Neural cell (in vitro differentiated cells): ENCODE results near the gene EPC2. TPM values are rescaled to one million over a fixed set of nuclear protein-coding genes. Genes with fewer than 3 reads are reported as not detected.

Source experiments
- H2AFZ ChIP-seq: fragments of 200-600, 300-800 bp; sonication (generic), shearing (Covaris generic); 2 replicates; pipeline ENCODE4 v1.6.0; 2014; ENCODE audit warnings: low read depth, mild to moderate bottlenecking, antibody characterized with exemption, low read length, moderate library complexity
- H3F3A ChIP-seq: fragments of 200-600 bp; shearing (Covaris generic); 2 replicates; pipeline ENCODE4 v1.6.1; 2016; ENCODE audit warnings: mild to moderate bottlenecking, moderate library complexity, mixed read lengths, antibody characterized with exemption, low read length; ENCODE audit not compliant: insufficient read depth, poor library complexity, severe bottlenecking
- H3K27ac ChIP-seq: fragments of 200-600, 300-800 bp; sonication (generic), shearing (Covaris generic); 2 replicates; pipeline ENCODE4 v1.5.1; 2014; ENCODE audit warnings: mild to moderate bottlenecking, low read length, moderate library complexity
- H3K27me3 ChIP-seq: fragments of 300-800, 200-600 bp; sonication (generic), shearing (Covaris generic); 2 replicates; pipeline ENCODE4 v1.6.0; 2014; ENCODE audit warnings: mild to moderate bottlenecking, low read depth, low read length, moderate library complexity; ENCODE audit not compliant: insufficient read depth
- H3K36me3 ChIP-seq: fragments of 300-800, 200-600 bp; sonication (generic), shearing (Covaris generic); 2 replicates; pipeline ENCODE4 v1.5.1; 2014; ENCODE audit warnings: mild to moderate bottlenecking, antibody characterized with exemption, low read length, moderate library complexity; ENCODE audit not compliant: insufficient read depth
- H3K4me2 ChIP-seq: fragments of 300-800, 200-600 bp; sonication (generic), shearing (Covaris generic); 2 replicates; pipeline ENCODE4 v1.6.0; 2014; ENCODE audit warnings: mild to moderate bottlenecking, low read length
- H3K4me3 ChIP-seq: fragments of 300-800, 200-600 bp; sonication (generic), shearing (Covaris generic); 2 replicates; pipeline ENCODE4 v1.5.1; 2014; ENCODE audit warnings: mild to moderate bottlenecking, low read length, moderate library complexity
- H3K79me2 ChIP-seq: fragments of 200-600 bp; shearing (Covaris generic); replicated peaks from 2 replicates; pipeline ENCODE4 v1.6.0; 2014; ENCODE audit warnings: mild to moderate bottlenecking, low read length, moderate library complexity; ENCODE audit not compliant: insufficient read depth
- H3K9ac ChIP-seq: fragments of 300-800, 200-600 bp; sonication (generic), shearing (Covaris generic); 2 replicates; pipeline ENCODE4 v1.6.1; 2016; ENCODE audit warnings: mild to moderate bottlenecking, low read length, mixed read lengths
- H3K9me2 ChIP-seq: fragments of 200-600 bp; shearing (Covaris generic); 2 replicates; pipeline ENCODE4 v1.6.1; 2016; ENCODE audit warnings: mild to moderate bottlenecking, low read length, mixed read lengths; ENCODE audit not compliant: insufficient read depth
- H3K9me3 ChIP-seq: fragments of 200-600, 300-800 bp; sonication (generic), shearing (Covaris generic); 2 replicates; pipeline ENCODE4 v1.6.1; 2016; ENCODE audit warnings: mild to moderate bottlenecking, mixed run types, low read length, moderate library complexity, mixed read lengths
- H4K20me1 ChIP-seq: fragments of 200-600 bp; shearing (Covaris generic); 2 replicates; pipeline ENCODE4 v1.6.1; 2016; ENCODE audit warnings: mild to moderate bottlenecking, mixed run types; ENCODE audit not compliant: insufficient read depth
- CTCF ChIP-seq: fragments of 450-650 bp; IDR thresholded peaks from 2 replicates; pipeline ENCODE4 v1.5.1; 2014; ENCODE audit warnings: antibody characterized with exemption, mild to moderate bottlenecking, moderate library complexity; ENCODE audit not compliant: poor library complexity, severe bottlenecking
- EP300 ChIP-seq: fragments of 450-650 bp; conservative IDR thresholded peaks from 2 replicates; pipeline ENCODE4 v1.6.1; 2014; ENCODE audit warnings: antibody characterized with exemption, mild to moderate bottlenecking, moderate library complexity; ENCODE audit not compliant: poor library complexity, severe bottlenecking
- EZH2 ChIP-seq: fragments of 200-600, 300-800 bp; shearing (Covaris generic), sonication (generic); IDR thresholded peaks from 2 replicates; pipeline ENCODE4 v1.6.1; 2014; ENCODE audit warnings: antibody characterized with exemption, low read length, borderline replicate concordance, mild to moderate bottlenecking; ENCODE audit not compliant: insufficient read depth, poor library complexity, severe bottlenecking
- MXI1 ChIP-seq: fragments of 450-650 bp; conservative IDR thresholded peaks from 2 replicates; pipeline ENCODE4 v1.6.1; 2014; ENCODE audit warnings: antibody characterized with exemption, mild to moderate bottlenecking; ENCODE audit not compliant: poor library complexity, severe bottlenecking
- POLR2AphosphoS5 ChIP-seq: IDR thresholded peaks from 2 replicates; pipeline ENCODE4 v1.6.1; 2012
- RAD21 ChIP-seq: fragments of 450-650 bp; conservative IDR thresholded peaks from 2 replicates; pipeline ENCODE4 v1.6.1; 2014; ENCODE audit warnings: antibody characterized with exemption, mild to moderate bottlenecking, moderate library complexity
- REST ChIP-seq: IDR thresholded peaks from 2 replicates; pipeline ENCODE4 v1.6.1; 2012; ENCODE audit warnings: borderline replicate concordance
- SMC3 ChIP-seq: fragments of 450-650 bp; conservative IDR thresholded peaks from 2 replicates; pipeline ENCODE4 v1.6.1; 2014; ENCODE audit warnings: antibody characterized with exemption, mild to moderate bottlenecking, moderate library complexity; ENCODE audit not compliant: poor library complexity
- TAF1 ChIP-seq: IDR thresholded peaks from 2 replicates; pipeline ENCODE4 v1.6.1; 2012; ENCODE audit warnings: low read depth
- polyA plus RNA-seq: library from polyadenylated mRNA; depleted of rRNA; stranded (reverse); fragments of >200 nt; gene quantifications from 2 replicates; pipeline ENCODE4 v1.2.3, GENCODE V29; 2014

EPC2 gene
- polyA plus RNA-seq, 1 donor from 2014 or later, result 43.9 TPM

- no peak overlapping the region for H3K4me3 ChIP-seq
- no peaks in the 10 kb centered on the region for H3K27me3 ChIP-seq
- no peaks in the 10 kb centered on the region for H3K36me3 ChIP-seq
- H3K9me2 ChIP-seq, result no peaks in the 10 kb centered on the region
- TF ChIP-seq SMC3 (no peak), RAD21 (no peak), CTCF (no peak), EP300 (no peak), MXI1 (no peak), EZH2 (no peak), REST (no peak), POLR2AphosphoS5 (no peak), TAF1 (no peak)
- H3K9me3 ChIP-seq, result no peaks in the 10 kb centered on the region
- H2AFZ ChIP-seq, result no peak overlapping the region
- no peak overlapping the region for H3K4me2 ChIP-seq
- H3F3A ChIP-seq, result no peaks in the 10 kb centered on the region
- peaks cover 25% of the 10 kb centered on the region for H3K79me2 ChIP-seq
- no peak overlapping the region for H3K9ac ChIP-seq
- no peak overlapping the region for H3K27ac ChIP-seq
- H4K20me1 ChIP-seq, result no peaks in the 10 kb centered on the region
Observed at GRCh38 chr2:148751907-148752306, 107.4 kb downstream of the EPC2 start.

- Histone ChIP-seq H4K20me1 (no peaks in the 10 kb centered on the region), H3K36me3 (no peaks in the 10 kb centered on the region), H3K4me3 (no peak overlapping the region), H3K9me3 (no peaks in the 10 kb centered on the region), H3K79me2 (peaks cover 25% of the 10 kb centered on the region), H3K9ac (no peak overlapping the region), H3K27me3 (no peaks in the 10 kb centered on the region), H3K9me2 (no peaks in the 10 kb centered on the region), H2AFZ (no peak overlapping the region), H3K27ac (no peak overlapping the region), H3K4me2 (no peak overlapping the region), H3F3A (no peaks in the 10 kb centered on the region)
- TF ChIP-seq REST (no peak), SMC3 (no peak), EP300 (no peak), CTCF (no peak), RAD21 (no peak), MXI1 (no peak), POLR2AphosphoS5 (no peak), TAF1 (no peak), EZH2 (no peak)
Observed at GRCh38 chr2:148752977-148753376, 108.4 kb downstream of the EPC2 start.
